COLO829 (cell line): Measurements from ENCODE around the gene ZNF24.
A peak's percentile ranks its signal among the peaks of the same experiment; 100 is the strongest.

Experiments
- DNase-seq: peaks from one replicate; pipeline ENCODE4 v3.0.0; 2012; ENCODE audit warnings: low spot score

Gene ZNF24

DNA sequence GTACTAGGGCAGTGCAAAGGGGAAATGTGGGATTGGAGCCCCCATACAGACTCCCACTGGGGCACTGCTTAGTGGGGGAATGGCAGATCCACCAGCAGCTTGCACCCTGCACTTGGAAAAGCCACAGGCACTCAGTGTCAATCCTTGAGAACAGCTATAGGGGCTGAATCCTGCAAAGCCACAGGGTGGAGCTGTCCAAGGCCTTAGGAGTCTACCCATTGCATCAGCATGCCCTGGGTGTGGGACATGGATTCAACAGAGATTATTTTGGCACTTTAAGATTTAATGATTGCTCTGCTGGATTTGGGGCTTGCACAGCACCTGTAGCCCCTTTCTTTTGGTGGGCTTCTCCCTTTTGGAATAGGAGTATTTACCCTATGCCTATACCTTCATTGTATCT is 8.6 kb upstream of the ZNF24 start:
- DNase-seq = no peak

DNA sequence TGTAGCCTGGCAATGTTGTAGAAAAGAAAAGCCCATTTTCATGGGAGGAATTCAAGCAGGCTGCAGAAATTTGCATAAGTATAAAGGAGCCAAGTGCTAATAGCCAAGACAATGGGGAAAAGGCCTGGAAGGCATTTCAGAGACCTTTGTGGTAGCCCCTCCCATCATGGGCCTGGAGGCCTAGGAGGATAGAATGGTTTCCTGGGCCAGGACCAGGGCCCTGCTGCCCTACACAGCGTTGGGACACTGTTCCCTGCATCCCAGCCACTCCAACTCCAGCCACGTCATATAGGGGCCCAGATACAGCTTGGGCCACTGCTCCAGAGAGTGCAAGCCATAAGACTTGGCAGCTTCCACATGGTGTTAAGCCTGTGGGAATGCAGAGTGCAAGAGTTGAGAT is 8.1 kb upstream of the ZNF24 start:
- no peak for DNase-seq

GRCh38 chr18:35348001-35348400 is 3.8 kb upstream of the ZNF24 start:
- DNase-seq = no peak

GRCh38 chr18:35345950-35346349 is 1.7 kb upstream of the ZNF24 start:
- DNase-seq = no peak

DNA sequence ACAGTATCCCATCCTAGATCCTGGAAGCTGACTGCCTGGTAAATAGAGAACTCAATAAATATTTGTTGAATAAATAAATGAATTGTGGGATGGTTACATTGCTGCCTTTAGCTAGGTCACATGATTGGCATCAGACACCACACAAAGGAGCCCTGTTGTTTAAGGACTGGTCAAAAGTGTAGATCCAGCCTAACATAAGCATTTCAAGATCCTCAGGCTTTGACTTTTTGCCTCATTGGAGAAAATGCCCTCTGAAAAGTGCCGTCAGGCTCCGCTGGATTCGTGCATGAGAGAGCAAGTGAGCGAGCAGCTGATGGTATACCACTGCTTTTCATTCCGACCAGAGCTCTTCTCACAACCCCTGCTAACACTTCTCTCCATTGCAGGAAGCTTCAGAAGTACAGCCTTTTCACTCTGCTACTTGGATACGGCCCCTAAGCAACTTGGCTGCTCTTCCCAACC is 1.3 kb upstream of the ZNF24 start:
- peak; percentile 93 for DNase-seq

DNA sequence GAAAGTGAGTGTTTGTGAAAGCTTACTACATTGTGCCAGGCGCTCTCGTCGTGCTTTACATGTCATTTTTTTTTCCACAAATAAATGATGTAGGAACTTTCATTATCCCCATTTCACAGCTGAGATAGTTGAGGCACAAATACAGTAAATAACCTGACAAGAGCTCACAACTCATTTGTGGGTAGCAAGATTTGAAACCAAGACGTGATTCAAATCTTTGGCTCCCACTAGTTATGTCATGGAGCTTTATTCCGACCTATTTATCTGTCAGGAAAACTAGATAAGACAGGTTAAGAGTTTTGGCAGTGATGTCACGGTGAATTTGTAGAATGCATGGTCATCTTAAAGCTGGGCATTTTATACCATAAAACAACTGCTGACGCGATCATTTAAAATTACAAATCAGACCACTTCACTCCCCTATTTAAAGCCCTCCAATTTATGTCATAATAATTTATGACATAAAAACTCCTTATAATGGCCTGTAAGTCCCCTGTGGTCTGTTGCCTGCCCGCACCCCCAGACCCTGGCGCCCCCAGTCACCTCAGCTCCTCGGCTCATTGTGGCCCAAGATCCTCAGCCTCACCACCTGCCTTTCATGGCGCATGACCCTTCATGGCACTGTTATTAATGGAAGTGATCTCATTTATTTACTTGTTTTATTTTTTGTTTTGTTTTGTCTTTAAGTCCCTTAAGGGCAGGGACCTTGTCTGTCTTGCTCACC is 678 bp upstream of the ZNF24 start:
- no peak for DNase-seq

GRCh38 chr18:35343488-35343935 is 708 bp downstream of the ZNF24 start:
- no peak for DNase-seq

DNA sequence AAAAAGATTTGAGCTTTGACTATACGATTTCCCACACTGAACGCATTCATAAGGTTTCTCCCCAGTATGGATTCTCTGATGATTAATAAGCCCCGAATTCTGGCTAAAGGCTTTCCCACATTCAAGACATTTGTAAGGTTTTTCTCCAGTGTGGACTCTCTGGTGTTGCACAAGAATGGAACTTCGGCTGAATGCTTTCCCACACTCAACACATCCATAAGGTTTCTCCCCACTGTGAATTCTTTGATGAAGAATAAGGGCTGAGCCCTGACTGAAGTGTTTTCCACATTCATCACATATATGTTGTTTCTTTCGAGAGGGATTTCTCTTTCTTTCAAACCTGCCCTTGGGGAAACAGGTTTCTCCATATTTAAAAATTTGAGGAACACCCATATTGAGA is 6.9 kb downstream of the ZNF24 start:
- no peak for DNase-seq

GRCh38 chr18:35335866-35336265 is 8.4 kb downstream of the ZNF24 start:
- DNase-seq = no peak

GRCh38 chr18:35334821-35335220 is 9.4 kb downstream of the ZNF24 start:
- DNase-seq = no peak

GRCh38 chr18:35334212-35334611 is 10.0 kb downstream of the ZNF24 start:
- no peak for DNase-seq

DNA sequence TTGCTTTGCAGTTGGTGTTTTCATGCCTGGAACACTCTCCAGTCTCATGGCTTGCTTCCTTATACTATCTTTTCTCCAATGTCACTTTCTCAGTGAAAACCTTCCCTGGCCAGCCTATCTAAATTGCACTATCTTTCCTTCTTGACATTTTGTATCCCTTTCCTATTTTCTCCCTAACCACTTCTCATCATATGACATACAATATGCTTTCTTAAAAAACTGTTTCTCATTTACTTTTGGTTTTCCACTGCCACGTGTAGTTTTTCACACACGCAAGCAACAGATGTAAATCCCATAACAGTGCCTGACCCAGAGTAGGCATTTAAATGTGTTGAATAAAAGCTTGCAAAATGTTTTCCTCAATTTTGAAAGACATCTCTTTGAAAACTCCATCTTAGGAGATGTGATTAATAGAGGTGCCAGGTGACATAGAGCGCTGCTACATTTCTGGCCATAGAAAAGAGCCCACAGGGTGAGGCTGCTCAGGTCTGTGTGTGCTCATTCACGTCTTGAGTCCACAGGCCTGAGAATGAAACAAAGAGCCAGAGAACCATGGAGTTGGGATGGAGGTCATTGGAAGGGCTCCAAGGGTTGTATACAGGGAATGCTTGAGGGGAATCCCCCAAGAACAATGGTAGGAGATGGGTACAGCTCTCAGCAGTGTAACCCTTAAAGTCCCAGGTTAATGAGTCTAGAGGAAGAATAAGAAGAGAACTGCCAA is 12.7 kb downstream of the ZNF24 start:
- DNase-seq = no peak

DNA sequence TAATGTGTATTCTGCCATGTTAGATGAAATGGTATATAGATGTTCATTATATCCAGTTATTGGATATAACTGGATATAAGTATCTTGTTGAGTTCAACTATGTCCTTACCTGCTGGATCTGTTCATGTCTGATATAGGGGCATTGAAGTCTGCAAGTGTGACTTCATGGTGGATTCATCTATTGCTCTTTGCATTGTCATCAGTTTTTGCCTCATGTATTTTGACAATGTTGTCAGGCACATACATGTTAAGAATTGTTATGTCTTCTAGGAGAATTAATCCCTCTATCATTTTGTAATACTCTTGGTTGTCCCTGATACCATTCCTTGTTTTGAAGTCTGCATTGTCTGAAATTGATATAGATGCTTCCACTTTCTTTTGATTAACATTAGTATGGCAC is 15.4 kb downstream of the ZNF24 start:
- DNase-seq = no peak

- DNase-seq = no peak
These were observed 17.4 kb downstream of the ZNF24 start for GRCh38 chr18:35326695-35327387.

- DNase-seq = no peak
These were observed 19.1 kb downstream of the ZNF24 start for GRCh38 chr18:35324926-35325655.

DNA sequence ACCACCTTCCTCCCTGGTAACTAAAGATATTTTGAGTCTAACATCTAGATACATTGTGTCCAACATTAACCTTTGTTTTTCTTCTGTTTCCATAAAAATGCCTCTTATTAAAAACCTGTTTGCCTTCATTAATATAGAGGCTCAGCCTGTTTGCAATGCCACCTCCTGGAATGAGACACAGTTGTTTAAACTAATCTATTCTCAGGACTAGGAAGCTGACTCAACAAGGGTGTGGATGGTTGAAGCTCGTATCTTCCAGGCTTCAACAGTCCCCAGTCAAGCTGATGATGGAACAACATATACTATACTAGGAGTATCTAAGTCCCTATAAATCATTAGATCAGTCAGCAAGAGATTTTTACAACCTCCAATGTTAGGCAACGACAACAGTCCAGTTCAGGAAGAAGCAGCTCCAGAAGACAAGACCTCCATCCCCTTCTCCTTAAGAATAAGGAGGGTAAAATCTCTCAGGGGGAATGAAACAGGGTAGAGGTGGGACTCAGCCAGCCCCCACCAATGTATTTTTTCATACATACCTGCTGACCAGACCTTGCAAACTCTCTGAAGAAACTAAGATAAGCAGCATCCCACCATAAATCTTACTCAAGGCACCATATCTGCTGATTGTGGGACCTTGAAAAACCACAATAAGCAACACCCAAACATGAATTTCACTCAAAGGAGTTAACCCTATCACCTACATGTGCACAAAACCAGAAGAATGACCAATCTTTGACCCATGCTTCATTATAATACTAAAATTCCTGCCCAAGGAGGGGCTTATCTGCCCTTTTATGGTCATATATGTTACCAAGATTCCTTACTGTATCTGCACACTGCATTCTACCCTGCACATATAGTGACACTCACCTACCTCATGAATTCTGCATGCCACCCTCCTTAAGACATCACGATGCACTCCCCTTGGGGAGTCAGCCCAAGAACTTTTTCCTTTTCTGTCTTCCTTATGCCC is 21.4 kb downstream of the ZNF24 start:
- no peak for DNase-seq

DNA sequence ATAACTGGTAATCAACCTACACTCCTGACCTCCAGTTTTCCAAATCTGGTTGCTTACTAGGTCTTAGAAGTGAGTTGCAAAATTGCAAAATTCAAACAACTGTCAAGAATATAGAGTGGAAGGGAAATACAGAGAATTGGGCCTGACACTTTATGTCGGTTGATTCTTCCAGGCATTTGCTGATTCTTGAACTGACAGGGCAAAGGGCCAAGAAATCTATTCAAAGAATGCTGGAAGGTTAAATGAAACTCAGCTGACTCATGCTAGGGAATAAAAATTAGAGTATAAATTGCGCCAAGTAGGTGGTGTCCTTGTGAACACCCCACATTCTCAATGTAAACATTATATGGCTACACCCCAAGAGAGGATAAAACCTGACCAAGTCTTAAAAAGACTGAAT is 32.7 kb downstream of the ZNF24 start:
- no peak for DNase-seq

DNA sequence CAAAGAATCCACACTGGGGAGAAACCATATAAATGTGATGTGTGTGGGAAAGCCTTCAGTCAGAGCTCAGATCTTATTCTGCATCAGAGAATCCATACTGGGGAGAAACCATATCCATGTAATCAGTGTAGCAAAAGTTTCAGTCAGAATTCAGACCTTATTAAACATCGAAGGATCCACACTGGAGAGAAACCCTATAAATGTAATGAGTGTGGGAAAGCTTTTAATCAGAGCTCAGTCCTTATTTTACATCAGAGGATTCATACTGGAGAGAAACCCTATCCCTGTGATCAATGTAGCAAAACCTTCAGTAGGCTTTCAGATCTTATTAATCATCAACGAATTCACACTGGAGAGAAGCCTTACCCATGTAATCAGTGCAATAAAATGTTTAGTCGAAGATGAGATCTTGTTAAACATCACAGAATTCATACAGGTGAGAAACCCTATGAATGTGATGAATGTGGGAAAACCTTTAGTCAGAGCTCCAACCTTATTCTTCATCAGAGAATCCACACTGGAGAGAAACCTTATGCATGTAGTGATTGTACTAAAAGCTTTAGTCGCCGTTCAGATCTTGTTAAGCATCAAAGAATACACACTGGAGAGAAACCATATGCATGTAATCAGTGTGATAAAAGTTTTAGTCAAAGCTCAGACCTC is 37.5 kb downstream of the ZNF24 start:
- no peak for DNase-seq

- DNase-seq = no peak
These were observed 40.6 kb downstream of the ZNF24 start for GRCh38 chr18:35303610-35304009.

DNA sequence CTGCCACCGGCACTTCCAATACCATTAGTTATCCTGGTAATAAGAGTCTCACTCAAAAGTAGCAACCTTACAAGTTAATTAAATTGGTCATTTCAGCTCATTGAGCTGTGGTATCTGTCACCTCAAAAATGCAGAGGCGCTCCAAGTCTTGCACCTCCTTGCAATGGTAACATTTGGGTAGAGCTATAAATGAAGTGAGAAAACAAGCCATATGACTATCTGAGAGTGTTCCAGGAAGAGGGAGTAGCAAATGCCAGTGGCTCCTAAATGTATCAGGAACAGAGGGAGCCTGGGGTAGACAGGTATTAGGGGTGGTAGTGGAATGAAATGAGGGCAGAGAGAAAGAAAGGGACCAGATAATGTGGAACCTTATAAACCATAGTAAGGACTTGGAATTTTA is 48.2 kb downstream of the ZNF24 start:
- DNase-seq = no peak

DNA sequence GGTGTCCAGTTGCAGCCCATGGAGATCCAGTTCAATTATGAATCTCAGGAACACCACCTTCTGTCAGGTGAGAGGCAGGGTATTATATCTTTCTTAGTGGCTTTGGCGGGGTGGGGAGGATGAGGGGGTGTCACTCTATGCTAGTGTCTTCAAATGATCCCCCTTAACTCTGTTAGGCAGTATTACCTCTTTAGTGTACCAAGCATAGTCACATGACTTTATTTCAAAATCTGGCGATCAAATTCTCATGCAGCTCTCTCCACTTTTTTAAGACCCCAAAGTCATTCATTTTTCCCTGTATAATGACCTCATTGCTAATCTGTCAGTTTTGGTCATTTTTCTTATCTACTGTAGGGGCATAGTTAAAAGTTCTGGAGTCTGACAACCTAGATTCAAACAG is 53.1 kb downstream of the ZNF24 start:
- no peak for DNase-seq
